Measurements from ENCODE around the gene DNAJC5G.
"Not testable (repeated sequence)": the region's sequence is repeated elsewhere in the genome, so short reads cannot be mapped to it uniquely, and the experiment has no call there.

The DNAJC5G gene

DNA sequence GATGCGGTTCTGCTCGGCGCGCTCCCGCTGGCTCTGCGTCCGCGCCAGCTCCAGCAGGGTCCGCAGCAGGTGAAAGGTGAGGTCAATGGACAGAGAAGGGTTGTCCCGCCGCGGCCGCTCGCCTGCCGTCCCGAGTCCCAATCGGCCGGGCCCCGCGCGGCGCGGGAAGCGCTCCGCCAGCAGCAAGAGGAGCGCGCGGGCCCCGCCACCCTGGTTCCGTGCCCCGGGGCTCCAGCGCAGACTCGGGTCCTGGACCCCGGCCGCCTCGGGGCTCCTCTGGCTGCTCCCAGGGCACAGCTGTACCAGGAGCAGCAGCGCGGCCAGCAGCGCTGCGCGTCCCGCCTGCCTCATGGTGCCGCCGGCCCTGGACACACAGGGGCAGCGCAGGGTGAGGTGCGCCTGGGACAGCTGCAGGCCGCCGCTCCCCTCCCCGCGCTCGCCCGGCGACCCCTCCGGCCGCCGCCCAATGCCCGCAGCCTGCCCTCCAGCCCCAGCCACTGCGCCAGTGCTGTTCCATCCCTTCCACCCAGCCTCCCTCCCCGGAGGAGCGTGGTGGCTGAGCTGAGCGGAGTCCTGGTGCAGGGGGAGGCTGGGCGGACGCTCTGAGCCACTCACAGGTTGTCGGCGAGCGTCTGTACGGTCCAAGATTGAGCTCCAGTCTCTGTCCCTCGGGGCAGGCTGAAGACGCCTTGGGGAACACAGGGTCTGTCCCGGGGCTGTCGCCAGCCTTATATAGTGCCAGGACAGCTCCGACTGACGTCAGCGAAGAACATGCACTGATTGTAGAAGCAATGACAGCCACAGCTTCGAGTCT lies 32.5 kb downstream of the DNAJC5G start:
- no peak for DNase-seq (ENCODE audit: low read depth in 2 of 2, low spot score in 1 of 2)

DNA sequence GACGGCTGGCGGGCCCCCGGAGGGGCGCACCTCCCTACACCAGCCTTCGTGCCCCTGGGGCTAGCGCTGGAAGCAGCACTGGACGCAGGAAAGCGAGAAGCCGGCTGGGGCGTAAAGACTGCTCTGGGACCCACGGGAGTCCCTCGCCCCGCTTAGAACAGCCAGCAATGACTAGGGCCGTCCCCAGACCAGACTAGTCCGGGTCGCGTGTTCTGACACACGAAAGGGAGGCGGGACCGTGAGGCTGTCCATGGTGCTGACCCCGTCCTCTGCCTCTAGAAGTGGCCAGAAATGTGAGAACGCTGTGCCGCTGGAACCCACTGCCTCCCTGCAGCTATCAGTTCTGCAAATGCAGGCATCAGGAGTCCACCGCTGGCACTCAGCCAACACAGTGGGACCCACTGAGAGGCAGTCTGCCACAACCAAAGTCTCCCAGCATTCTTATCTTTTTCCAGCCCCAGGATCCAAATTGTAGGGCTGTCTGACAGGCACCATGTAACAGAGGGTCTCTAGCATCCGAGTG lies 33.2 kb downstream of the DNAJC5G start, which contains the start of gene UCN:
Gene UCN, minus strand, starts transcription at position 87 of the 523 bp plus-strand sequence. CDS start 550 bp downstream, outside the sequence.
- no peak for DNase-seq (ENCODE audit: low read depth in 2 of 2, low spot score in 1 of 2)

DNA sequence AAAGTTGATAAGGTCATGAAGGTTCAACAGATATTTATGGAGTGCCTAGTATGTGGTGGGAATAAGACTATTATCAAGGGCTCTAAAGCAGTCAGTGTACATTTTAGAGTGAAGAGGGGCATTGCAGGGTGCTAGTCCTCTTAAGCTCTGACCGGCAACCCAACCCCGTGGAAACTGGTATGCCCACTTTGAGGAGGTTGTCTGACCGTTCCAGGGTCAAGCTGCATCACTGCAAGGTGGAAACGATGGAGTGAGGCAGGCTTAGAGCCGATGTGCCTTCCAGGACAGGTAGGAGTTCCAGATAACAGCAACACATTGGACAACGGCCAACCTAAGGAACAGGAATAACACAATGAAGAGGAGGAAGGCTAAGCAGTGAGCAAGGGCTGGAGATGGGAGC lies 34.4 kb downstream of the DNAJC5G start:
- DNase-seq (ENCODE audit: low read depth in 2 of 2, low spot score in 1 of 2): no peak

DNA sequence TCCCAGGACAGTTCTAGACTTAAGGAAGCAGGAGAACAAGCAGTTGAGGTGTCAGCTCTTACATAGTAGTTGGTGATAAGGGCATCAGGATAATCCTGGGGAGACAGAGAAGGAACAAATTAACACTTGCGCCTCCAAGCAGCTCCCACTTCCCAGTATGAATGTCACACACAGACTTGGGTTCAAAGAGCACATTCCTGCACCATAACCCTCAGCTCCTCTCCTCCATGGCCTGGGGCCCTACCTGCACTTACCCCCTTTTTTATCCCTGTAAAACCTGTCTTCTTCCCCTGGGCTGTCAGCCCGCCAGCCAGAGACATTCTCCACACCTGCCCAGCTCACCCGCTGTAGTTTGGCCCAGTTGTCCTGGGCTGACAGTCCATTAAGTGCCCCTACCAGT lies 36.9 kb downstream of the DNAJC5G start:
- DNase-seq (ENCODE audit: low read depth in 2 of 2, low spot score in 1 of 2): no peak

DNA sequence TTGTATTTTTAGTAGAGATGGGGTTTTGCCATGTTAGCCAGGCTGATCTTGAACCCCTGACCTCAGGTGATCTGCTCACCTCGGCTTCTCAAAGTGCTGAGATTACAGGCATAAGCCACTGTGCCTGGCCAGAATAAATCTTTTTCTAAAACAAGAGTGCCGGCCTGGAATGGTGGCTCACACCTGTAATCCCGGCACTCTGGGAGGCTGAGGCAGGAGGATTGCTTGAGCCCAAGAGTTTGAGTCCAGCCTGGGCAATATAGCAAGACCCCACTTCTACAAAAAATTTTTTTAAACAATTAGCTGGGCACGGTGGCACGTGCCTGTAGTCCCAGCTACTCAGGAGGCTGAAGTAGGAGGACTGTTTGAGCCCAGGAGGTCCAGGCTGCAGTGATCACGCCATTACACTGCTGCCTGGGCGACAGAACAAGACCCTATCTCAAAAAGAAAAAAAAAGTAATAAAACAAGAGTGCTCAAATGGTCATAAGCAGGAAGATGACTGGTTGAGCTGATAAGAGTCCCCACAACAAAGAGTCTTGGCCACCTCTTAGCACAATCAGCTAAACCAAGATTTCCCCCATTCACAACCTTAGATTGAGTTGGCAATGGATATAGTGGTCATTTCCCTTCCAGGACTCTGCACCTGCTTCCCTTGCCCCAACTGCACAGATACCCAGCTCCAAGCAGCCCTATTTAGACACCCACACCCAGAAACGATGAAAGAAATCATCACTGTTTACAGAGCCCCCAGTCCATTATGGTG lies 38.8 kb downstream of the DNAJC5G start:
- DNase-seq (ENCODE audit: low read depth in 2 of 2, low spot score in 1 of 2): no peak

DNA sequence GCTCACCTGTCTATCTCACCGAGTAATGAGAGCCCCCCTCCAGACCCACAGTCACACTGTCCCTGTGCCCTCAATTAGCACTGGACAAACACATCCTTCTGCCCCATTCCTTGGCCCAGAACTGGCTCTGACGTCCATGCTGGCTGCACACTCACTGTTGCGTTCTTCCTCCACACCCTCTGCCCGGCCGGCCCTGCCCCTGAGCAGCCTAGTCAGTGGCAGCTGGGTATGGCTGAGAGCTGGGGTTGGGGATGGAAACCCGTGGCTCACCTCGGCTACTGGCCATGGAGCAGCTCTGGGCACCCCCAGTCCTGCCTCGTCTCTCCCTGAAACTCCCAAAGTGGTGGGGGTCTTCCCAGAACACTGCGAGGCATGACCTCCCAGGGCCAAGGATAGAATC lies 39.5 kb downstream of the DNAJC5G start:
- DNase-seq (ENCODE audit: low read depth in 2 of 2, low spot score in 1 of 2): no peak

DNA sequence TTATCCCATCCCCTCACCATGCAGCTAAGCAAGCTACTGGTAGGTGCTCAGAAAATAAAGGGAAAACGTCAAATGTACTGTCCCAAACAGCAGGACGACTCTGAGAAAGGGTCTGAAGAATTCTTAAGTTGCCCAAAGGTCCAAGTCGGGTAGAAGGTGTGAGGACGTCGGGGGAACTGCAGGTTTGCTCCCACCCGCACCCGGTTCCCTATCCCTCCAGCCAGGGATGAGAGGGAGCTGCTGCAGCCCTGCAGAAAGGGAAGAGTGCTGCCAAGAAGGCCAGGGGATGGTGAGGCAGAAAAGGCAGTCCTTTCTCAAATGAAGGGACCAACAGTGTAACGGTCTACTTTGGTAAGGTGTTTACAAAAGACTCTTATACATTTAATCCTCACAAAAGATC lies 39.9 kb downstream of the DNAJC5G start:
- DNase-seq (ENCODE audit: low read depth in 2 of 2, low spot score in 1 of 2): no peak

DNA sequence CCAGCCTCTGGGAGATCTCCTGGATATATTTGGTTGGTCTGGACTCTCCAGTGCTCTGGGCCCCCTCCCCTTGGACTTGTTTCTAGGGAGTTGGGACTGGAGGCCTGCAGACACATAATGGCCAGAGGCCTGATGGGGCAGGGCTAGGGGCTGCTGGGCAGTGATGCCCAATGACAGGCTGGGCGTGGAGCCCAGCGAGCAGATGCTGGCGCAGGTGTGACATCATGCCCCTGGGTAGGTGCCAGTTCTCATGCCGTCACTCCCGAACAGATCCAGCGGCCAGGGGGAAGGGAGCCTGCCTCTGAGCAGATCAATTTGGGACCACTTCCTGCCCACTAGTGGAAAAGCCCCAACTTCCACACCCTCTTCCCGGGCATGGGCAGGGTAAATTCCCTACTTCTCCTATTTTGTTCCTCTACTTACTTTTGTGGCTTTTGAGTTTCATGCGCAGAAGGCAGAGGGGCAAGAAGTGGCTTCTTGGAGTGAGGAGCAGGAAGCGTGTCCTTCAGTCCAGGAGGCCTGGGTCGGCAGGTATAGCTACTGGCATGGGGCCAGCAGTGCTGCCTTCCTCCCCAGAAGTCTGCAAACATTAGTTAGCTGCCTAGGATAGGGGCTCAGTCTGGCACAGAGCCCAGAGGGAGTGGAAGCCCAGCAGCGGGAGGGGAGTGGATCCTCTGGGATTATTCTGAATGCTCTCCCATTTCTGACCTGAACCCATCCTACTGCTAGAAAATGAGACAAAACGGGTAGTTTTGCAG lies 41.6 kb downstream of the DNAJC5G start:
- no peak for DNase-seq (ENCODE audit: low read depth in 2 of 2, low spot score in 1 of 2)

DNA sequence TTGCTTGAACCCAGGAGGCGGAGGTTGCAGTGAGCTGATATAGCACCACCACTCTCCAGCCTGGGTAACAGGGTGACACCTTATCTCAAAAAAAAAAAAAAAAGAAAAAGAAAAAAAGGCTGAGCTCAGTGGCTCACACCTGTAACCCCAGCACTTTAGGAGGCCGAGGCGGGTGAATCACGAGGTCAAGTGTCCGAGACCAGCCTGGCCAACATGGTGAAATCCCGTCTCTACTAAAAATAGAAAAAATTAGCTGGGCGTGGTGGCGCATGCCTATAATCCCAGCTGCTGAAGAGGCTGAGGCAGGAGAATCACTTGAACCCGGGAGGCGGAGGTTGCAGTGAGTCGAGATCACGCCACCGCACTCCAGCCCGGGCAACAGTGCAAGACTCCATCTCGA lies 44.6 kb downstream of the DNAJC5G start:
- DNase-seq (ENCODE audit: low read depth in 2 of 2, low spot score in 1 of 2): not testable (repeated sequence)

DNA sequence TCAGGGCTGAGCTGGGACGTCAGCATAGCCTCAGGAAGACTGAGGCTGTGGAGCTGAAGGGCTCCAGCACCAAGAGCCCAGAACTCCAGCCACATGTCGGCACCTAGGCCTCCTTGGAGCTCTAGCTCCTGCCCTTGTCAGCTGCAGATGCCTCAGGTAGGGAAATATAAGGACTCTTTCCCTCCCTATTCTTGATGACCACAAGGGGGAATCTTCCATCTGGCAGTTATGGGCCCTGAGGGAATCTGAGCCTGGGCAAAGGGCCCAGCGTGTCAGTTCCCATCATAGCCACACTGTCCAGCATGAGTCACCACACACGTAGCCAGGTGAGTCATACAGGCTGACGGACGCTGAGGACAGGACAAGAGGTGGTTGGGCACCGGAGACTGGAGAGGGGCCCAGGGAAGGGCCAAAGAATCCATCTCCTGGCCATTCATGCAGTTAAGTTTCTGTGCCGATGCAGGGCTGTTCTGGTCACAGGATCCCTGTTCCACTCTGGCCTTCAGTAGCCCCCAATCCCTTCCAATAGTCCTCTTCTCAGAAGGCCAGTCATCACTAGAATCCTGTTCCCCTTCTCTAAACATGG lies 45.8 kb downstream of the DNAJC5G start:
- DNase-seq (ENCODE audit: low read depth in 2 of 2, low spot score in 1 of 2): no peak

DNA sequence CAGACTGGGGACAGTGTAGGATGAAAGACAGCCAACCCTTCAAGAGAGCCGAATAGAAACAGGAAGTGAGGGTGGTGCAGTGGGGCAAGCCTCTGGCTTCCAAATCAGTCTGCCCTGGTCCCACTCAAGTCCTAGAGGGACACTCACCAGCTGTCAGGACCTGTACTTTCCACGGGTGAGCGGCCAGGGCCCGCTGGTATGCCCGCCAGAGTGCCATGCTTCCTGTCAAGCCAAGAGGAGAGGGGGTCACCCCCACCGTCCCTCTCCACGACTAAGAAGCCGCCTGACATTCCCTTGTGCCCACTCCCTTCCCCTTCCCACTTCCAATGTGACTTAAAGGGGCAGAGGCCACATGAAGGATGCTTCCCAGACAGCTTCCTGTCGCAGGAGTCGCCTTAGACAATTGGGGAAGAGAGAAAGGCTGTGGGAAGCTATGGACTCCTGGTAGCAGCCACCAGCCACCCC lies 47.1 kb downstream of the DNAJC5G start:
- DNase-seq (ENCODE audit: low read depth in 2 of 2, low spot score in 1 of 2): no peak

DNA sequence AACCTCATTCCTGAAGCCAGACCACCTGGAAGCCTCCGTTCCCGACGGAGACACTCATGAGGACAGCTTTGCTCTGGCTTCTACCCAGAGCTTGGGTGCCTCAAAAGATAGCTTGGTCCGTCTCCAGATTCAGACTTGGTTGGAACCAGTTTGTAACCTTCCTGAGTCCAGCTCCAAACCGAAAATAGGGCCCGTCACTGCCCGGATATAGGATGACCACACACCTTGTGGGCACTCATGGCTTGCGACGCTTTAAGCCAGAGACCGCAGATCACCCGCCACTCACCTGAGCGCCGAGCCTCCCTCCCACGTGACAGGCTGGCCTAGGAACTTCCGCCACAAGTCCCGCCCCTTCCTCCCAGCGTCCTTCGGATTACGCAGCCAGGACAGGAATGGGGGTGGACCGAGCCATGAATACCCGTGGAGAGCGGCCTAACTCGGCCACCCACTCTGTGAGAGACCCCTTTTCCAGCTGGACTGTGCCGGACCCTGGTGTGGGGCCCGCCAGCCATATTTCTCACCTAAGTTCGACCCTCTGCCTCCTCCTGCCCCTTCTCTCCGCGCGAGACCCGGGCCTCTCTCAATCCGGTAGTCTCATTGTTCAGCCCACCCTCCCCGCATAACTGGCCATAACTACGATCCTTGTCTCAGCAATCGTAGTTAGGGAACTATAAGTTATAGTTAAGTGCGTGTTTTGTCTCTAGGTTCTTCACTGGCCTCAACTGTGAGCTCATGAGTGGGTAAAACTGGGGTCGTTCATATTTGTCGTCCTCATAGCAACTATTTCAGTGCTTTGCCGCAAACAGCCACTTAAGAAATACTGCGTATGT lies 47.7 kb downstream of the DNAJC5G start, which contains the start of gene MPV17:
Gene MPV17, minus strand, starts transcription at position 332 of the 830 bp plus-strand sequence. CDS start 580 bp downstream, outside the sequence.
- peak; percentile 69 to 73 for DNase-seq (ENCODE audit: low read depth in 2 of 2, low spot score in 1 of 2)

DNA sequence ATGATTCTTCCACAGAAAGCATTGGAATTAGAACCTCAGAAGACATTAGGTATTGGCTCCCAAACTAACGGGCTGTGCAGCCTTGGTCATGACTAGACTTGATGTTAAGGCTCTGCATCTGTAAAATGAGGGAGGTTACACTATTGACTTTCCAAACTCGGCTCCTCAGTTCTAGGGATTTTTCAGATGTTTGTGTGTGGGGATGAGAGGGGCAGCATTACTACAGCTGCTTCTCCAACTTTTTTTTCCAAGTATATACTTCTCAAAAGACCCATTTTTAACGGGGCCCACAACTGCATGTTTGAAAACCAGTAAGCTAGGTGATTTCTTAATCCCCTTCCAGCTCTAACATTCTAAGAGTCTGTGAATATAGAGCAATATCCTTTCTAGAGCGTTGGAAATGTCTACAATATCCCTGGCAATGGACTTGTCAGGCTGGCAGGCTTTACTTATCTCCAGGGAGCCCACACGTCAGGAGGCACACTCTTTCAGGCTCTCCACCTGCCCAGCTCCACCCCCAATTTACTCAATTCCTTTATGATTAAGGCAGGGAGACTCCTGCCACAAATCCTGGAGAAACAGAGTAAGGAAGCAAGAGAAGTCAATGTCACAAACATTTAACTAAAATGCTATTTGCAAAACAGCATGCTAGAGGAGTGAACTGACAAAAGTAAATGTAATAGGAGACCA lies 48.5 kb downstream of the DNAJC5G start:
- DNase-seq (ENCODE audit: low read depth in 2 of 2, low spot score in 1 of 2): no peak

DNA sequence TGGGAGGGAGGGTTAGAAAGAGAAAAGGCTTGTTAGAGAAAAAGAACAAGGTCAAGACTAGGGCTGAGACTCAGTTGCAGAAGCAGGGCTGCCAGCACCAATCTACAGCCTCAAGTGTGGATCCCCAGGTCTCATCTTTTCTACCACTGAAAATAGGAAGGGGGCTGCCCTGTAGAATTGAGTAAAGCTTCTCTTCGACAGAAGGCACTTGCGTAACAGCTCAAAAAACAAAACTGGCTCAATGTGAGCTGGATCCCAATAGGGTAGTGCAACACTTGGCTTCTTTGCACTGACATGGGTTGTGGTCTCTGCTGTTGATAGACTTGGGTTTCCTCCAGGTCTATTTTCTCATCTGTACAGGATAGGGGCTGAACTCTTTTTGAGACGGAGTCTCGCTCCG lies 49.5 kb downstream of the DNAJC5G start:
- no peak for DNase-seq (ENCODE audit: low read depth in 2 of 2, low spot score in 1 of 2)
